D721Med (cell line): ENCODE data around the gene MARK4.
"Not testable (repeated sequence)": the region's sequence is repeated elsewhere in the genome, so short reads cannot be mapped to it uniquely, and the experiment has no call there.

Experiments
- DNase-seq: peaks from one replicate; pipeline ENCODE4 v3.0.0; 2011; ENCODE audit warnings: low spot score; ENCODE audit not compliant: insufficient read length
- FAIRE-seq: peaks from 2 replicates; lab custom pipeline; 2011; peaks lifted over from hg19 to GRCh38; lab: Jason Lieb, UNC
- CTCF ChIP-seq: IDR thresholded peaks from 2 replicates; pipeline ENCODE4 v1.5.1; 2012; ENCODE audit warnings: mild to moderate bottlenecking, control low read depth; ENCODE audit not compliant: insufficient read depth; ENCODE audit errors: missing control alignments

MARK4 gene

GRCh38 chr19:45222724-45223123 is 28.3 kb upstream of the MARK4 start:
- no peak for TF ChIP-seq CTCF
- DNase-seq (no peak), FAIRE-seq (no peak)

DNA sequence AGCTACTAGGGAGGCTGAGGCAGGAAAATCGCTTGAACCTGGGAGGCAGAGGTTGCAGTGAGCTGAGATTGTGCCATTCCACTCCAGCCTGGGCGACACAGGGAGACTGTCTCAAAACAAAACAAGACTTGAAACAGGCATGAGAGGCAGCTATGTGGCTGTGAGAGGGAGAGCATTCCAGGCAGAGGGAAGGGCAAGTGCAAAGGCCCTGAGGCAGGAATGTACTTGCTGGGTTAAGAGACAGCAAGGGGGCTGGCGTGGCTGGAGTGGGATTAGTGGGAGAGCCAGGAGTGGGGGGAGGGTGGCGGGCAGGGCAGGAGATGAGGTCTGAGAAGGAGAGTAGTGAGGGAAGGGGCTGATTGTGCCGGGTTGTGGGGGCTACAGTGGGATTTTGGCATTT is 27.2 kb upstream of the MARK4 start:
- FAIRE-seq (no peak), DNase-seq (no peak)
- no peak for TF ChIP-seq CTCF

GRCh38 chr19:45224645-45225044 is 26.4 kb upstream of the MARK4 start:
- no peak for DNase-seq
- no peak for FAIRE-seq
- TF ChIP-seq CTCF = no peak

DNA sequence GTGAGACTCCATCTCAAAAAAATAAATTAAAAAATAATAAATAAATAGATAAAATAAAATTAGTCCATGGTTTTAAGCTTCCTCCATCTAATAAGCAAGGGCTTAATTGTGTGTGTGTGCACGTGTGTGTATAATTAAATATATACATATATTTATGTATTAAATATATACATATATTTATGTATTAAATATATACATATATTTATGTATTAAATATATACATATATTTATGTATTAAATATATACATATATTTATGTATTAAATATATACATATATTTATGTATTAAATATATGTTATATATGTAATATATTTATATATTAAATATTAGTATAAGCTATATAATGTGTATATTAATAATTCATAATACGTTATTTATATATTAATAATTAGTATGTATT is 22.0 kb upstream of the MARK4 start:
- not testable (repeated sequence) for FAIRE-seq

GRCh38 chr19:45231891-45232290 is 19.2 kb upstream of the MARK4 start:
- DNase-seq (no peak), FAIRE-seq (no peak)
- no peak for TF ChIP-seq CTCF

More for the DNA sequence above, 22.0 kb upstream of the MARK4 start:
- DNase-seq = not testable (repeated sequence)

DNA sequence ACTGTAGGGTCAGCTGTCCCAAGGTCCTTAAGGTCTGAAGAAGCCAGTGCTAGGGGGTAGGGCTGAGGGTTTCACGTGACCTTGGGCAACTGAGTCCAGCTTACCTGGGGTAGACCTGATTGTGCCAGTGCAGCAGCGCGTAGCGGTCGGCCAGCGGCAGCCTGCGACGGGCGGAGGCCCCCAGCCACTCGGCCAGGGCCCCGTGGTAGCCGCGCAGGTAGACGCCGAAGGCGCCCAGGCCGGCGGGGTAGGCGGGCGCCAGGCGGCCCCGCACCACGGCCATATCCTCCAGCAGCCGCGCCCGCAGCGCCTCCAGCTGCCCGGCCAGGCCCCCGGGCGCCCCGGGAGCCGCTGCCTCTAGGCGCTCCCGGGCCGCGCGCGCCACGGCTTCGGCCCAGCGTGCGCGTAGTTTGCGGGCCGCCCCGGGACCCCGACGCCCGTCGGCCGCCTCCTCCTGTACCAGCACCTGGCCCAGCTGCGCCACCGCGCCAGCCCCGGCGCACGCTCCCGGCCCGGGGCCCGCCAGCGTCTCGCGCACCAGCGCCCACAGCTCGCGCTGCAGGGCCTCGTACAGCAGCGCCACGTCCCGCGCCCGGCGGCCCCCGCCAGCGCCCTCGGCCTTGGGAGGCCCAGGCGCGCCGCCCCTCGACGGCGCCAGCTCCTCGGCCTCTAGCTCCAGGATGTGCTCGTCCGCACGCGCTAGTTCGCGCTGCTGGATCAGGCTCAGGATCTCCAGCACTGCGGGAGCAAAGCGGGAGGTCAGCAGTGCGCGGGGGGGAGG is 16.8 kb upstream of the MARK4 start:
- DNase-seq (no peak), FAIRE-seq (no peak)
- TF ChIP-seq CTCF = no peak

GRCh38 chr19:45235485-45235884 is 15.6 kb upstream of the MARK4 start:
- FAIRE-seq (no peak), DNase-seq (no peak)
- no peak for TF ChIP-seq CTCF
